ENCODE data around the gene CAMK2D.

The CAMK2D gene

GRCh38 chr4:113674251-113674650 lies 87.3 kb downstream of the CAMK2D start:
- H3K4me3 ChIP-seq (ENCODE audit: low read depth, low read length), result no peak overlapping the region
- no peak for TF ChIP-seq CTCF (IDR thresholded peaks at IDR 0.05; ENCODE audit: low read depth, low read length, missing control alignments)
- DNase-seq (ENCODE audit: low read depth), result no peak
- in situ Hi-C loops (cut with HindIII; ENCODE audit: low sequenced_read_pairs), result no loop called here

- H3K4me3 ChIP-seq (ENCODE audit: low read depth, low read length), result no peak overlapping the region
- no peak for DNase-seq (ENCODE audit: low read depth)
- in situ Hi-C loops (cut with HindIII; ENCODE audit: low sequenced_read_pairs), result no loop called here
- TF ChIP-seq CTCF (IDR thresholded peaks at IDR 0.05; ENCODE audit: low read depth, low read length, missing control alignments), result peak; percentile 2
Measured at GRCh38 chr4:113673450-113673849, 88.1 kb downstream of the CAMK2D start.

GRCh38 chr4:113666386-113667114 lies 95.0 kb downstream of the CAMK2D start:
- no peak for TF ChIP-seq CTCF (IDR thresholded peaks at IDR 0.05; ENCODE audit: low read depth, low read length, missing control alignments)
- H3K4me3 ChIP-seq (ENCODE audit: low read depth, low read length), result no peak overlapping the region
- in situ Hi-C loops (cut with HindIII; ENCODE audit: low sequenced_read_pairs), result no loop called here
- no peak for DNase-seq (ENCODE audit: low read depth)

GRCh38 chr4:113665036-113665435 lies 96.5 kb downstream of the CAMK2D start:
- no peak for DNase-seq (ENCODE audit: low read depth)
- no peak for TF ChIP-seq CTCF (IDR thresholded peaks at IDR 0.05; ENCODE audit: low read depth, low read length, missing control alignments)
- no peak overlapping the region for H3K4me3 ChIP-seq (ENCODE audit: low read depth, low read length)
- in situ Hi-C loops (cut with HindIII; ENCODE audit: low sequenced_read_pairs), result no loop called here

GRCh38 chr4:113662581-113662980 lies 99.0 kb downstream of the CAMK2D start:
- no peak for DNase-seq (ENCODE audit: low read depth)
- no peak for TF ChIP-seq CTCF (IDR thresholded peaks at IDR 0.05; ENCODE audit: low read depth, low read length, missing control alignments)
- H3K4me3 ChIP-seq (ENCODE audit: low read depth, low read length), result no peak overlapping the region
- in situ Hi-C loops (cut with HindIII; ENCODE audit: low sequenced_read_pairs), result no loop called here

GRCh38 chr4:113659127-113659526 lies 102.4 kb downstream of the CAMK2D start:
- in situ Hi-C loops (cut with HindIII; ENCODE audit: low sequenced_read_pairs), result no loop called here
- no peak for DNase-seq (ENCODE audit: low read depth)
- no peak overlapping the region for H3K4me3 ChIP-seq (ENCODE audit: low read depth, low read length)
- TF ChIP-seq CTCF (IDR thresholded peaks at IDR 0.05; ENCODE audit: low read depth, low read length, missing control alignments), result no peak
